GM18517 (cell line): ENCODE results near the gene TNPO2.

Experiments used
- ATAC-seq: cut with Tn5 transposase; IDR thresholded peaks from one replicate; pipeline ENCODE4 v1.9.1; 2021; ENCODE audit warnings: mild to moderate bottlenecking, moderate library complexity; ENCODE audit not compliant: unreplicated experiment

Gene TNPO2

GRCh38 chr19:12652219-12652618 lies 71.5 kb downstream of the TNPO2 start:
- no peak for ATAC-seq

GRCh38 chr19:12649941-12650340 lies 73.8 kb downstream of the TNPO2 start:
- no peak for ATAC-seq
